Measurements from ENCODE around the gene ZNF181.

Gene ZNF181

DNA sequence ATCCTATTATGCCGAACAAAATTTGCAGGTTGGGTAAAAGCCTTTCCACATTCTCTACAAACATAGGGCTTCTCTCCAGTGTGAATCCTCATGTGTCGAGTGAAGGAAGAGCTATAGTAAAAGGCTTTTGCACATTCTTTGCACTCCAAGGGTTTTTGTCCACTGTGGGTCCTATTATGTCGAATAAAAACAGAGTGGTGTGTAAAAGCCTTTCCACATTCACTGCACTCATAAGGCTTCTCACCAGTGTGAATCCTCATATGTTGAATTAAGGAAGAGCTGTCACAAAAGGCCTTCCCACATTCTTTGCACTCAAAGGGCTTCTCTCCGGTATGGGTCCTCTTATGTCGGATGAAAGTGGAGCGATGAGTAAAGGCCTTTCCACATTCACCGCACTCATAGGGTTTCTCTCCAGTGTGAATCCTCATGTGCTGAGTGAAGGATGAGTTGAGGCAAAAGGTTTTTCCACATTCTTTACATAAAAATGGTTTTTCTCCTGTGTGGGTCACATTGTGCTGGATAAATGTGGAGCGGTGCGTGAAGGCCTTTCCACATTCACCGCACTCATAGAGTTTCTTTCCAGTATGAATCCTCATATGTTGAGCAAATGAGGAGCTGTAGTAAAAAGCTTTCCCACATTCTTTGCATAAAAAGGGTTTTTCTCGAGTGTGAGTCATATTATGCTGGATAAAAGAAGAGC is 25.3 kb downstream of the ZNF181 start:
- no peak for DNase-seq (ENCODE audit: low spot score)

DNA sequence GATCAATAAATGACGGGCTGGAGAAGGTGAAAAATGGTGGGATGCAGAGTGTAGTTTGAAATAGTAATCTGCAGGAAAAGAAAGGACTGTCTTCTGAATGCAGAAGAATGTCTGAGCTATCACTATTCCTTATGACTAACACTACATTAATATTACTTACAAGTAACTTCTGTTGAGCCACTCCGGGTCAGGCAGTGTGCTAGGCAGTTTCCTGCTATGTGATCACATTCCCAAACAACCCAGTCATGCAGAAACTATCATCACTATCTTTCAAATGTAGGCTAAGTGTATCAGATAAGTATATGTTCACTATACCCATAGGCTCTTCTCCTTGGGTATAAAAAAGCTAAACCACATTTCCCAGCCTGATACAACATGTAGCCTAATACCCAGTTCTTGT is 32.3 kb downstream of the ZNF181 start:
- peak; percentile 31 for DNase-seq (ENCODE audit: low spot score)

DNA sequence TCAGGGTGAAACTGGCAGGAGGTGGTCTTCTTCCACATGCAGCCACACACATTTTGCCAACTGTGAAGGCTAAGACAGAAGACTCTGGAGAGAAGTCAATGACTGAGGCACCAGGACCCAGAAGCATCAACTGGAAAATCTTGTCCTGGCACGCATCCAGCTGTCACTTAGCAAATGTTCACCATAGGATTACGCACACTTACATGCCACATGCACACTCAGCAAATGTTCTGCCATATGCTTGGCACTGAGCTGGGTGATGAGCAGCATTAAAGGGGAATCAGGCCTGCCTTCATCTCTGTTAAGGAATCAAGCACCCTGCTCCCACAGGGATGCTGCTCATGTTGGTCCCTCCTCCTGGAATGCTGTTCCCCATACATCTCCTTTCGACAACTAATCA is 33.9 kb downstream of the ZNF181 start:
- no peak for DNase-seq (ENCODE audit: low spot score)

DNA sequence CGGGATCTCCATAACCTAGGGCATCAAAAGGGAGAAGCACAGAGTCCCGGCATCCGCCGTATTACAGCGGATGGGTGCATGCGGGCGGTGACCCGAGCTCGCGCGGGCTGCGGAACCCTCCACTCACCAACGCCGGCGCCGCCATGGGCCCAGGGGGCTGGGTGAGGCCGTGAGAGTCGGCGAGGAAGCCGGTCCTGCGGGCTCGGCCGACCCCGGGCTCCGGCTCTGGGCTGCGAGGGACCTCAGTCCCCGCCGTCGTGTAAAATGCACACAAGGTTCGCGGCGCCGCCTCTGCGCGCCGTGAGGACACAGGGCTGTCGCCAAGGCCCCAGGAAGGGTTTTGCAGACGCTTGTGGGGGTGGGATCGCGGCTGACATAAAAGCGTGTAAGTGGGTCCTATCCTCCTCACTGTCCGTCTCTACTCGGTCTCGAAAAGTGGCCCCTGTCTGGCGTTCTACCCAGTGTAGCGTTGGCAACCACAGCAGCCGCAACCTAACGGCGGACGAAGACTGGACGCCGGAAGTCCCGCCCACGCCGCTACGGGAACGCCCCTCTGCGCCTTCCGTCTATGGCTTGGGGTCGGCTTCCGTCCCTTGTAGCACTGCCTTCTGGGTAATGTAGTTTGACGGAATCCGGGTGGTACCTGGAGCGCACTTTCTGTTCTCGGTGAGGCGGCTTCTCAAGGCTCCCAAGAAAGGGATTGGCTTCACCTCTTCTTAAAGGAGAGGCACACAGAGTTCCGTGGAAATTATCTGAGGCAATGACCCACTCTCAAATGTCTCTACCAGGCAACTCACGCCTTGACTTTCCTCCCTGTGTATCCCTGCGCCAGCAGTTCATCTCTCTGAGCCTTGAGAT is 38.9 kb downstream of the ZNF181 start, which contains the start of gene ZNF599:
TSS of gene ZNF599 (minus strand) at position 519 of the 858 bp plus-strand sequence. CDS start at position 145, 374 bp downstream.
- peak; percentile 89 for DNase-seq (ENCODE audit: low spot score)

DNA sequence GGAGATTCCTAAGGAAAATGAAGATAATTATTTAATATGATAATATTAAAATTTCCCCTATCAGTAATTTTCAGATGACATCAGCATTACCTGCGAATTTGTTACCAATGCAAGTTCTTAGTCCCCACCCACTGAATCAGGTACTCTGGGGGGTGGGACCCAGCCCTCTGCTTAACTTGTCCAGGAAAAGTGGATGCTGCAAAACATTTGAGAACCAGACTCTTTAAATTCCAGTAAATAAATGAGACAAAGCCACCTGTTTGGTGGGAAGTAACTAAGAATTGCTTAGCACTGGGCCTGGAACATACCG is 39.5 kb downstream of the ZNF181 start:
- DNase-seq (ENCODE audit: low spot score), result no peak

DNA sequence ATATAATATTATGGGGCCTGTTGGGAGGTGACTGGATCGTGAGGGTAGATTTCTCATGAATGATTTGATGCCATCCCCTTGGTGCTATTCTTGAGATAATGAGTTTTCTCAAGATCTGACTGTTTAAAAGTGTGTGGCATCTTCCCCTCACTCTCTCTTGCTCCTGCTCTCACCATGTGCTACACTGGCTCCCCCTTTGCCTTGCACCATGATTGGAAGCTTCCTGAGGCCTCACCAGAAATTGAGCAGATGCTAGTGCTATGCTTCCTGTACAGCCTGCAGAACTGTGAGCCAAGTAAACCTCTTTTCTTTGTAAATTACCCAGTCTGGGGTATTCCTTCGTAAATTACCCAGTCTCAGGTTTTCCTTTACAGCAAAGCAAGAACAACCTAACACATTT is 40.8 kb downstream of the ZNF181 start:
- DNase-seq (ENCODE audit: low spot score), result no peak

DNA sequence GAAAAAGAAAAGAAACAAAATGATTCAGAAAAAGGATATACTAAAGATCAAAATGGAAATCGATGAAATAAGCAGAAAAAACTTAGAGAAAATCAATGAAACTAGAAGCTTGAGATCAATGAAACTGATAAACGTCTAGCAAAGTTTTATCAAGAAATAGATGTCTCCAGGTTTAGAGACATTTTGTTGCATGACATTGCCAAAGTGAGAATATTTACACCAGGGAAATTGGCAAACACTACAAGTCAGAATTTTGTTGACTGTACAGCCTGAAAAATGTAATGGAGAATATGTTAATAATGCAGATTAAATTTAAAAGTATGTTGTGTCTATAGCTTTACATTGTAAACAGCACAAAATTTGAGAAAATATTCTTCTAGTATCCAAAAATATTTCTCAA is 44.3 kb downstream of the ZNF181 start:
- no peak for DNase-seq (ENCODE audit: low spot score)

DNA sequence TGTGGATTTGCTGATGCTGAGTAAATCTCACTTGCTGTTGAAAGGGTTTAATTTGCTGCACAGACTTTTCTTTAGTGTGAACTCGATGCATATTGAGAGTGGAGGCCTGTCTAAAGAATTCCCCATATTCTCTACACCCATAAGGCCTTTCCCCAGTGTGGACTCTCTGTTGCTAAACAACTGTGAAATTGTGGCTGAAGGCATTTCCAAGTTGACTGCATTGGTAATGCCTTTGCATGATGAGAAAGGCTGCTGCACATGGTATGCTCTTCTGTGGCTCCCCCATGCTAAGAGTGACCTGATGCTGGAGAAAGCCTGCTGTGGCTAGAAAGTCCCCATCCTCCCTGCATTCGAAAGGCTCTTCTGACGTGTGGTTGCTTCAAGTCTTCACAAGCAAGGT is 45.6 kb downstream of the ZNF181 start:
- DNase-seq (ENCODE audit: low spot score), result no peak

DNA sequence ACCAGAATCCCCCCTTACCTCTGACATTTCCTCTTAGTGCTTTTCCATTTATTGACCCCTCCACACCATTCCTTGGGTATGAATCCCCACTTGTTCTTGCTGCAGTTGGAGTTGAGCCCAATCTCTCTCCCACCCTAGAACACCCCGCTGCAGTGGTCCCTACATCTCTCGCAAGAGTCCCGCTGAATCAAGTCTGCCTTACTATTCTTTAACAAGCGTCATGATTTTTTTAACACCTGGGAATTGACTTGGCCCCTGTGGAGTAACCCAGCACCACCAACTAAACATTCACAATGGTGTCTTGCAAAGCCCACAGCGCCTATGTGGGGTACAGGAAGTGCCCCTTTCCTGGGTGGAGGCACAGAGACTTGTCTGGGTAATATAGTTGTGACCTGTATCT is 52.2 kb downstream of the ZNF181 start:
- DNase-seq (ENCODE audit: low spot score), result no peak

DNA sequence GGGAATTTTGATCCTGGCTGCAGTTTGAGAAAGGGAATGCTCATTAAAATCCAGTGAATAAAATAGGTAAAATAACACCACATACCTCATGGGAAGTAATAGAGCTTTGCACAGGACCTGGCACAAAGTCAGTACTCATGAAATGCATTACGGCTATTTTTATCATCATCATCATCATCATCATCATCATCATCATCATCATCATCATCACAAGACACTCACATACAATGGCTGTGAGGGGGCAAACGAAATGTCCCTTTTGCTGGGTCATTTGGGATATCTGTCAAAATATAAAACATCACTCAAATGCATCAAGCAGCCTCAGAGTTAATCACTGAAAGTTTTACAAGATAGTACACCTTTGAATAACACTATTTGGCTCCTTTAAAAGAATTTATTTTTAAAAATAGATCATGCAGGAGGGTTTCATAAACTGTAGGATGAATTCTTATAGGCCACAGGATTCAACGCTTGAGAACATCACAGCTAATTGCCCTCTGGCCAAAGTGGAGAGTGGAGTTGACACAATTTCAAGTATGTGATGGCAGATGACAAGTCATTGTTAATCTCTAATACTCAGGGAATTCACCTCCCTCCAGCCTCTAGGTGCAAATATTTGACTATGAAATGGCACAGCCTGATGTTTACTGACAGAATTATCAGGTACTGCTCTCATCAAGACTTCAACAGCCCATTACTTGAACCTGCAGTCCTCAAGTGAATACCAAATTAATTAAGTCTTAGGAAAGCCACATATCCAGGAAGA is 53.2 kb downstream of the ZNF181 start:
- DNase-seq (ENCODE audit: low spot score), result no peak

DNA sequence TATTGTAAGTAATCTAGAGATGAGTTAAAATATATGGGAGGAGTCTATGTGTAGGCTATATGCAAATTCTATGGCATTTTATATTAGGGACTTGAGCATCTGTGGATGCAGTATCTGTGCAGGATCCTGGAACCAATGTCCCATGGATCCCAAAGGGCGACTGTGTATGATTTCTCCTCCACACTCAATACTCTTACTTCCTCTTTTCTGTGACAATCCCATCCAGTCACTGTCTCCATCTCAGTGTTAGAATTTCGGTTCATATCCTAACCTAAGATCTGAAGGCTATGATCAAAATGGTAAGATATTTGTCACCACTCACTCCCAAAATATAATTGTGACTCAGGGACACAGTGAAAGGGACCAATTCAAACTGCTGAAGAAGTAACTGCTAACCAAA is 54.0 kb downstream of the ZNF181 start:
- no peak for DNase-seq (ENCODE audit: low spot score)

DNA sequence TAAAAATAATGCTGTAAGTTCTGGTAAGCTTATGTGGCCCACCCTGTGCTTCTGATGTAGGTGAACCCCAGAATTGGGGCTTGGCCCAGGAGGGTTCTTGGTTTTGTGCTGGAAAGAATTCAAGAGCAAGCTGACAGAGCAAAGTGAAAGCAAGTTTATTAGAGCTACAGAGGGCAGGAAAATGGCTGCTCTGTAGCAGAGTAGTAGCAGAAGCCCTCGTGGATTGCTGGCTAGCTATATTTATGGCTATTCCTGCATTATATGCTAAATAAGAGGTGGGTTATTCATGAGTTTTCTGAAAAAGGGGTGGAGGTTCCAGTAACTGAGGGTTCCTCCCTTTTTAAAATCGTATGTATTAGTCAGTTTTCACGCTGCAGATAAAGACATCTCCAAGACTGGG is 59.5 kb downstream of the ZNF181 start:
- no peak for DNase-seq (ENCODE audit: low spot score)

DNA sequence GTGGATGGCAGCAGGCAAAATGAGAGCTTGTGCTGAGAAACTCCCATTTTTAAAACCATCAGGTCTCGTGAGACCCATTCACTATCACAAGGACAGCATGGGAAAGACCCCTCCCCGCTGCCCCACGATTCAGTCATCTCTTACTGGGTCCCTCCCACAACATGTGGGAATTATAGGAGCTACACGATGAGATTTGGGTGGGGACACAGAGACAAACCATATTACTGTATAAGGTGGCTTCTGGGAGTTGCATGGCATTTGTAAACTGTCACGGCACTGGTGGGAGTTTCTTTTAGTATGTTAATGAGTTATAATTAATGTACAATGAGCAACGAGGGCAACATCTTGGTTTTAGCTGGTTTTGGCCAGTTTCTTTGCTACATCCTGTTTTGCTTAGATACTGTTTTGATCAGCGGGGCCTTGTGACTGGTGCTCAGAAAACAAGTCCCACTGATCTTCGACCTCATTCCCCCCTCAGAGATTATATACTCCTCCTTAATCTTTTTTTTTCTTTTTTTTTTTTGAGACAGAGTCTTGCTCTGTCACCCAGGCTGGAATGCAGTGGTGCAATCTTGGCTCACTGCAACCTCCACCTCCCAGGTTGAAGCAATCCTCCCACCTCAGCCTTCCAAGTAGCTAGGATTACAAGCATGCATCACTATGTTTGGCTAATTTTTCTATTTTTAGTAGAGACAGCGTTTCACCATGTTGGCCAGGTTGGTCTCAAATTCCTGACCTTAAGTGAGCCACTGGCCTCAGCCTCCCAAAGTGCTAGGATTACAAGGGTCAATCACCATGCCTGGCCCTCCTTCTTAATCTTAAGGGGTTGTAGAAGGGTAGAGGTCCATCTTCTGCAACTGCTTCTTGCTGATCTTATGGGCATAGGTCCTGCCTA is 60.3 kb downstream of the ZNF181 start:
- DNase-seq (ENCODE audit: low spot score), result no peak
